Stimulated activated CD8-positive, alpha-beta memory T cell treated with anti-CD3 and anti-CD28 coated beads, Interleukin-4, amount 100 ng/mL, for 24 hours (primary cell): ENCODE data around the gene GPATCH4.
A peak's percentile ranks its signal among the peaks of the same experiment; 100 is the strongest.
"Not testable (repeated sequence)": the region's sequence is repeated elsewhere in the genome, so short reads cannot be mapped to it uniquely, and the experiment has no call there.

ENCODE experiments used
- DNase-seq: peaks from one replicate; pipeline ENCODE4 v3.0.0-alpha.2; 2020; ENCODE audit warnings: low read depth

The GPATCH4 gene

GRCh38 chr1:156626079-156626438 is 24.8 kb upstream of the GPATCH4 start:
- no peak for DNase-seq

- DNase-seq, result peak; percentile 58
These were observed 24.3 kb upstream of the GPATCH4 start for GRCh38 chr1:156625436-156626078.

GRCh38 chr1:156624814-156625435 is 23.6 kb upstream of the GPATCH4 start:
- no peak for DNase-seq

- DNase-seq, result no peak
These were observed 22.9 kb upstream of the GPATCH4 start for GRCh38 chr1:156623946-156624813.

GRCh38 chr1:156622581-156623297 is 21.5 kb upstream of the GPATCH4 start:
- no peak for DNase-seq

GRCh38 chr1:156619582-156619955 is 18.3 kb upstream of the GPATCH4 start:
- no peak for DNase-seq

- DNase-seq, result no peak
These were observed 17.7 kb upstream of the GPATCH4 start, which contains the start of gene HAPLN2 for GRCh38 chr1:156618853-156619581. HAPLN2 (plus strand) TSS chr1:156619415; CDS start chr1:156623491, 4,076 bp downstream.

GRCh38 chr1:156616463-156616862 is 15.2 kb upstream of the GPATCH4 start:
- DNase-seq, result no peak

GRCh38 chr1:156615946-156616345 is 14.7 kb upstream of the GPATCH4 start:
- no peak for DNase-seq

- no peak for DNase-seq
These were observed 11.4 kb upstream of the GPATCH4 start for GRCh38 chr1:156612666-156613065.

- DNase-seq, result not testable (repeated sequence)
These were observed 8.8 kb upstream of the GPATCH4 start for GRCh38 chr1:156610072-156610471.

- DNase-seq, result peak; percentile 37
These were observed 7.7 kb upstream of the GPATCH4 start for GRCh38 chr1:156608981-156609380.

GRCh38 chr1:156608036-156608674 is 6.9 kb upstream of the GPATCH4 start:
- no peak for DNase-seq

GRCh38 chr1:156607344-156607743 is 6.1 kb upstream of the GPATCH4 start:
- not testable (repeated sequence) for DNase-seq

- DNase-seq, result no peak
These were observed 1.3 kb upstream of the GPATCH4 start for GRCh38 chr1:156602557-156602993.

GRCh38 chr1:156601892-156602291 is 613 bp upstream of the GPATCH4 start:
- DNase-seq, result no peak

- DNase-seq, result no peak
These were observed 552 bp downstream of the GPATCH4 start for GRCh38 chr1:156600733-156601121.

- DNase-seq, result no peak
These were observed 1.5 kb downstream of the GPATCH4 start for GRCh38 chr1:156599811-156600210.

GRCh38 chr1:156598731-156599432 is 2.4 kb downstream of the GPATCH4 start:
- DNase-seq, result no peak

- no peak for DNase-seq
These were observed 3.2 kb downstream of the GPATCH4 start for GRCh38 chr1:156598125-156598524.
